ENCODE measurements around the gene SEMA3C. TPM values are rescaled to one million over a fixed set of nuclear protein-coding genes. Genes with fewer than 3 reads are reported as not detected.

Gene SEMA3C
- total RNA-seq, 2 donors from 2014 or later: 3.0 to 3.4 TPM

GRCh38 chr7:80946858-80947257 lies 28.0 kb upstream of the SEMA3C start:
- Histone ChIP-seq H3K27me3 (no peaks in the 10 kb centered on the region), H3K27ac (no peak overlapping the region), H3K9me3 (no peaks in the 10 kb centered on the region), H3K4me1 (no peaks in the 10 kb centered on the region), H3K4me3 (no peak overlapping the region), H3K36me3 (replicated peaks in 1 of 2; ENCODE audit: insufficient read depth in 1 of 2, low read depth in 2 of 2) (no peaks in the 10 kb centered on the region)
- DNase-seq: no peak
- TF ChIP-seq CTCF (IDR thresholded peaks at IDR 0.05) (no peak), POLR2A (IDR thresholded peaks at IDR 0.05) (no peak)
- ATAC-seq: no peak
- intact Hi-C loops (cut with DNase I): no loop called here

GRCh38 chr7:80945976-80946375 lies 27.1 kb upstream of the SEMA3C start:
- DNase-seq (no peak), ATAC-seq (no peak)
- intact Hi-C loops (cut with DNase I): no loop called here
- 81 to 83% methylated on average over 2 of the region's 2 CpGs for WGBS, 2 donors
- no peaks in the 10 kb centered on the region for H3K4me1 ChIP-seq
- no peaks in the 10 kb centered on the region for H3K36me3 ChIP-seq (replicated peaks in 1 of 2; ENCODE audit: insufficient read depth in 1 of 2, low read depth in 2 of 2)
- TF ChIP-seq POLR2A (IDR thresholded peaks at IDR 0.05) (no peak), CTCF (IDR thresholded peaks at IDR 0.05) (no peak)
- no peak overlapping the region for H3K4me3 ChIP-seq
- H3K9me3 ChIP-seq: no peaks in the 10 kb centered on the region
- H3K27me3 ChIP-seq: no peaks in the 10 kb centered on the region
- H3K27ac ChIP-seq: no peak overlapping the region

GRCh38 chr7:80943342-80943741 lies 24.5 kb upstream of the SEMA3C start:
- H3K36me3 ChIP-seq (replicated peaks in 1 of 2; ENCODE audit: insufficient read depth in 1 of 2, low read depth in 2 of 2): no peaks in the 10 kb centered on the region
- WGBS, 2 donors: 68 to 76% methylated on average over 1 of the region's 1 CpG
- H3K27me3 ChIP-seq: no peaks in the 10 kb centered on the region
- TF ChIP-seq POLR2A (IDR thresholded peaks at IDR 0.05): no peak
- no peak for TF ChIP-seq CTCF (IDR thresholded peaks at IDR 0.05)
- ATAC-seq (no peak), DNase-seq (no peak)
- intact Hi-C loops (cut with DNase I): no loop called here
- no peaks in the 10 kb centered on the region for H3K4me1 ChIP-seq
- no peaks in the 10 kb centered on the region for H3K9me3 ChIP-seq
- no peak overlapping the region for H3K27ac ChIP-seq
- H3K4me3 ChIP-seq: no peak overlapping the region

- H3K27me3 ChIP-seq: no peaks in the 10 kb centered on the region
- no peaks in the 10 kb centered on the region for H3K9me3 ChIP-seq
- intact Hi-C loops (cut with DNase I): no loop called here
- WGBS, 2 donors: 49 to 77% methylated on average over 2 of the region's 2 CpGs
- no peaks in the 10 kb centered on the region for H3K4me1 ChIP-seq
- peak in 3 of 4 donors; percentile 15 to 55 (median 37) for DNase-seq
- ATAC-seq: peak; percentile 71
- no peak for TF ChIP-seq CTCF (IDR thresholded peaks at IDR 0.05)
- no peak for TF ChIP-seq POLR2A (IDR thresholded peaks at IDR 0.05)
- no peaks in the 10 kb centered on the region for H3K36me3 ChIP-seq (replicated peaks in 1 of 2; ENCODE audit: insufficient read depth in 1 of 2, low read depth in 2 of 2)
- H3K4me3 ChIP-seq: no peak overlapping the region
- peak overlapping the region in 2 of 4 donors; percentile 4 to 19 for H3K27ac ChIP-seq
Observed at GRCh38 chr7:80942261-80943041, 23.6 kb upstream of the SEMA3C start.

GRCh38 chr7:80941208-80941758 lies 22.4 kb upstream of the SEMA3C start:
- intact Hi-C loops (cut with DNase I): no loop called here
- Histone ChIP-seq H3K4me1 (no peaks in the 10 kb centered on the region), H3K36me3 (replicated peaks in 1 of 2; ENCODE audit: insufficient read depth in 1 of 2, low read depth in 2 of 2) (no peaks in the 10 kb centered on the region), H3K27me3 (no peaks in the 10 kb centered on the region), H3K9me3 (no peaks in the 10 kb centered on the region), H3K27ac (no peak overlapping the region), H3K4me3 (no peak overlapping the region)
- no peak for DNase-seq
- 71 to 76% methylated on average over 4 of the region's 4 CpGs for WGBS, 2 donors
- TF ChIP-seq POLR2A (IDR thresholded peaks at IDR 0.05): no peak
- no peak for TF ChIP-seq CTCF (IDR thresholded peaks at IDR 0.05)
- peak; percentile 62 for ATAC-seq
